Measurements from ENCODE around the gene CAD. TPM values are rescaled to one million over a fixed set of nuclear protein-coding genes. Genes with fewer than 3 reads are reported as not detected.

Gene CAD
- total and polyA plus RNA-seq, 9 of the 15 experiments (the other 6 are each of a cell fraction or from before 2014, with no cell fraction given), result 7.5 to 126 (median 33.7) TPM

GRCh38 chr2:27217173-27218121 lies at the start of gene CAD (continued):
- TF ChIP-seq CHD7 (IDR thresholded peaks at IDR 0.05; ENCODE audit: low read depth, low read length) (peak; percentile 33), PATZ1 (CRISPR knock-in tag; IDR thresholded peaks at IDR 0.05; ENCODE audit: borderline replicate concordance) (no peak), GTF3C2 (IDR thresholded peaks at IDR 0.05; ENCODE audit: borderline replicate concordance, extremely low read depth, insufficient read length) (no peak), SIN3B (IDR thresholded peaks at IDR 0.05; ENCODE audit: low read depth) (no peak), CBFB (CRISPR knock-in tag; IDR thresholded peaks at IDR 0.05) (no peak), ZNF644 (tag; IDR thresholded peaks at IDR 0.05; ENCODE audit: low read depth) (no peak), MCM5 (IDR thresholded peaks at IDR 0.05; ENCODE audit: low read depth) (no peak)
